GM18520 (cell line): ENCODE data around the gene LRRN4.

Source experiments
- ATAC-seq: cut with Tn5 transposase; IDR thresholded peaks from one replicate; pipeline ENCODE4 v1.9.1; 2021; ENCODE audit not compliant: unreplicated experiment

LRRN4 gene

DNA sequence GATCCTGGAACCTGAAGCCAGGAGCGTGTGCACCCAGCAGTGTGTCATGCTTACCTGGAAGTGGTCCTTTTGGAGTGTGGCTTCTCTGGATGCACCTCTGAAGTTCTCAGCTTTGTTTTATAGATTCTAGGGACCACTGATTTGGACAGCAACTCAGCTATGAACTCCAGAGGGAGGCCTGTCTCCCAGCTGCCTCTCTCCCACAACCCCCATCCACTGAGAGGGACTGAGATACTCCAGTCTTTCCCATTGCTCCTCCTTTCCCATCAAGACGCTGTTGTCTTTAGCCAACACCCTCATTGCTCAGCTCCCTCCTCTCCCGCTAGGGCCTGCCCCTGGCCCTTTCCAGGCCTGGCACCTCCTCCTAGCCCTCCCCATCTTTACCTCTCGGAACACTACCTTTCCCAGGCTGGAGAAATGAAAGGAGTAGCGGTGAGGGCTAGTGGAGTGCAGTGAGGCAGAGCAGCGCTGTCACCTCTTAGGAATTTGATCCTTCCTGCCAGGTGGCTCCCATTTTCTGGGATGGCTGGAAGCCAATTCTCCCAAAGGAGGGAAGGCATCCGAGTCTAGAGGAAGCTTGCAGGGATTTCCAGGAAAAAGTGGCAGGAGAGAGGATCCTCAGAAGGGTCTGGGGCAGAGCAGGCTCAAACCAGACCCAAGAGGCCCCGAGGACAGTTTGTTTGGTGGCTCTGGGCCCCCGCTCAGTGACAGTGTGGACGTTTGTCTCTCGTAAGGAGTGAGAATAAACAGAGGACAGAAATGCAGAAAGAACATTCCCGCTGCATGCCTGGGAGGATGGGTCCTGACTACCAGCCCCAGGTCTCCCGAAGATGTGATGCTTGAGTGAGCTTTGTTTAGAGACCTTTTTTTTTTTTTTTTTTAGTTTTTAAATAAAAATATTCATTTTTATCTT, at the start of gene LRRN4:
TSS of gene LRRN4 (minus strand) at position 285 of the 913 bp plus-strand sequence. CDS start 1,261 bp downstream, outside the sequence.
- ATAC-seq: no peak

DNA sequence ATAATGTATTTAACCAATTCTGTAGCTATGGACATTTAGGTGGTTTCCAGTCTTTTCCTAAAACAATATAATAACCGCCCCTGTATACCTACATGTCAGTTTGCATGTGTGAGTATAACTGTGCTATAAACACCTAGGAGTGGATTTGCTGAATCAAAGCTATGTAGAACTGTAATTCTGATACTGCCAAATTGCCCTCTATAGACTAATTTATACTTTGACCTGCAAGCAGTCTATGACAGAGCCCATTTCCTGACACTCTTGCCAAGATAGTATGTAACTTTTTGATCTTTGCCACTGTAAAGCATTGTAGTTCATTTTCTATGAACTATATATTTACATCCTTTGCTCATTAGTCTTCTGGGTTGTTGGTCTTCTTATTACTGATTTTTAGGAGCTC, 49.4 kb upstream of the LRRN4 start:
- ATAC-seq: no peak

DNA sequence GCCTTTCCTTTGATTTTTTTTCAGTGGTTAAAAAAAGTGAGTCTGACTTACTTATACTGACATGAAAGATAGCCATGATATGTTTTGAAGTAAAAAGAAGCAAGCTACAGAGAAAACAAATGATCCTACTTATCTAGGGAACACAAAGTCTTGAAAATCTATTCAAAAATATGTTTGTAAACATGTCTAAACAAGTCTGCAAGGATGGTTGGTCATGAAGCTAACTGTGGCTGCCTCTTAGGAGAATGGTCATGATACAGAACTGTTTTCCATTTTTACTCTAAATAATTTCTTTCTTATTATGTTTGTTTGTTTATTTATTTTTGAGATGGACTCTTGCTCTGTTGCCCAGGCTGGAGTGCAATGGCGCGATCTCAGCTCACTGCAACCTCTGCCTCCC, 47.5 kb upstream of the LRRN4 start:
- ATAC-seq: no peak

DNA sequence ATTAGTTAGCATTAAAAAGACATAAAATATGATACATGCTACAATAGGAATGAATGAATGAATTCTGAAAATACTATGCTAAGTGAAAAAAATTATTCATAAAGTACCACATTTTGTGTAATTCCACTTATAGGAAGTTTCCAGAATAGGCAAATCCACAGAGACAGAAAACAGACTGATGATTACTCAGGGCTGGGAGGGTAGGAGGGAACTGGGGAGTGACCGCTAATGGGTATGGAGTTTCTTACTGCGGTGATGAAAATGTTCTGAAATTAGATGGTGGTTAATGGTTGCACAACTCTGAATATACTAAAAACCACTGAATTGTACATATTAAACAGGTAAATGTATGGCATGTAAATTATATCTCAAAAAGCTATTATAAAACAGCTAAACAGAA, 46.4 kb upstream of the LRRN4 start:
- ATAC-seq: no peak

DNA sequence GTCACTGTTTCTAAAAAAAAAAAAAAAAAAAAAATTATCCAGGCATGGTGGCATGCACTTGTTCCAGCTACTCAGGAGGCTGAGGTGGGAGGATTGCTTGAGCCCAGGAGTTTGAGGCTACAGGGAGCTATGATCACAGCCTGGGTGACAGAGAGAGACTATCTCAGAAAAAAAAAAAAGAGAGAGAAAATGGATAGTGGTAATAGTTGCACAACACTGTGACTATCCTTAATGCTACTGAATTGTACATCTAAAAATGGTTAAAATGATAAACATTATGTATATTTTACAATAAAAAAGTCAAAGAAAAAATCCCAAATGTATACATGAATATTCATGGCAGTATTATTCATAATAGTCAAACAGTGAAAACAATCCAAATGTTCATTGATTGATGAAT, 46.0 kb upstream of the LRRN4 start:
- no peak for ATAC-seq

DNA sequence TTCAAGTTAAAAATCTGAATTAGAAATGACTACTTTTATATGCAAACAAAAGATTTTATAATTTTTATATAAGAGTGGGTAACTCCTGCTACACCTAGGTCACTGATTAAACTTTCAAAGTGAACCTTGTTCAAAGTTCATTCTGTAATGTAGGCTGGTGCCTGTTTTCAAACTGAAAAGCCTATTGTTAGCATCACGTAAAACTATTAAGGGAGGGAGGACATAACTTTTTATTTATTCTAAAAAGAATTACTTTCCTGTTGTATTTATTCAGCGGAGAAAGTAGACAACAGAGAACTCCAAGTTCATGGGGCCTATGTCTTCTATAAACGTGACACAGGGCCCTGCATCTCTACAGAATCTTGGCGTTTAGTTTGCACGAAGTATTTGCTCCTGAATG, 41.5 kb upstream of the LRRN4 start:
- ATAC-seq: no peak

DNA sequence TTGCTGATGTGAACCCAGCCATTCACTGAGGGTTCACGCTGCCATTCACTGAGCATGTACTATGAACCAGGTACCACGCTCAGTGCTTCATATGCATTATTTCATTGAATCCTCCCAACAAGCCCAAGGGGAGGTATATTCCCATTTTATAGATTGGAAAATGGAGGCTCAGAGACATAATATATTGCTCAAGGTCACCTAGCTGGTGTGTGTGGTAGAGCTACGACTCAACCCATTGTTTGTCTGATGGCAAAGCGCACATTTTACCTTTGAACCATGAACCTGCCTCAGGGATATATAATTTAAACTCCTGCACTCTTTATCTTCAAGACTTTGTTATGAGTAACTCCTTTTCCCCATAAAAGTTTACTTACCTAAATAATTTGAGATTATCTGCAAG, 40.7 kb upstream of the LRRN4 start:
- ATAC-seq: no peak

DNA sequence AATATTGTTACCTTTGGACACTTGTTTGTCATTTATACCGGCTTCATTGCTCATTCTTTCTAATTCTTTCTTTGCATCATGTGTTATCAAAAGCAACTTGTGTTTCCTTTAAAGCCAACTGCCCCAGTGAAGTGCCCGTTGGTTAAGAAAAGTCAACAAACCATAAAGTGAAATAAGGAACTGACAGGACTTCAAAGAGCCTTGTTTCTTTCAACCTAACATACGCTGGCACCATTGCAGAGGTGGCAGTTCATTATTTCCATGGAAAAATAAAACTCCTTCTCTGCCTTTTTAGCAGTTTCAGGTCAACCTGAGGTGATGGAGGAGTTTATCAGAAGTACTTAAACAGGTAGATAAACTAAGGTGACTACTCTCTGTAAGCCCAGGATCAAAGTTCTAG, 40.2 kb upstream of the LRRN4 start:
- ATAC-seq: no peak

DNA sequence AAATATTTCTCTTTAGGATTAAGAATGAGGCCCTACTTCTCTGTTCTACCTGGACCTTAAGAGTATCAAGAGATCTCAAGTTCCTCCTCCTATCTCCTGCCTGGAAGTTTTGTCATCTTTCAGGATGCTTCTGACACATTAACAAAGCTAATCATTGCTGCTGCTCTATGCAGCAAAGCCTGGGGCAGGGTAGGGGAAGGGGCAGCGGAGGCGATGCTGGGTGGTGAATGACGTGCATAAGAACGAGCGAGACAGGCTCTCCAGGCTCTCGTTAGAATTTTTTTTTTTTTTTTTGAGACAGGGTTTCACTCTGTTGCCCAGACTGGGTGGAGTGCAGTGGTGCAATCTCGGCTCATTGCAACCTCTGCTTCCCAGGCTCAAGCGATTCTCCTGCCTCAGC, 37.8 kb upstream of the LRRN4 start:
- no peak for ATAC-seq

DNA sequence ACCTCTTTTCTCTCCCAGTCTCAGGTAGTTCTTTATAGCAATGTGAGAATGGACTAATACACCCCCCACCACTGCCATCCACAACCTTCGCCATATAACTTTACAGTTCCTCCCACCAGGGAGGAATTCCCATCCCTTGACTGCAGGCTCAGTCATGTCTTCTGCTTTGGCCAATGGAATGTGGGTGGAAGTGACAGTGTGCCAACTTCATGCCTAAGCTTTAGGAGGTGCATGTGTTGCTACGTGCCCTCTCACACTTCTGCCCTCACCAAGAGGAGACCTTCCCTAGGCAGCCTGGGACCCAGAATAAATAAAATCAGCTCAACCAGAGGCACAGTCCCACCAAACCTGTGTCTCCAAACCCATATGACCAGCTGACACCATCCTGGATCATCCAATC, 33.0 kb upstream of the LRRN4 start:
- no peak for ATAC-seq

DNA sequence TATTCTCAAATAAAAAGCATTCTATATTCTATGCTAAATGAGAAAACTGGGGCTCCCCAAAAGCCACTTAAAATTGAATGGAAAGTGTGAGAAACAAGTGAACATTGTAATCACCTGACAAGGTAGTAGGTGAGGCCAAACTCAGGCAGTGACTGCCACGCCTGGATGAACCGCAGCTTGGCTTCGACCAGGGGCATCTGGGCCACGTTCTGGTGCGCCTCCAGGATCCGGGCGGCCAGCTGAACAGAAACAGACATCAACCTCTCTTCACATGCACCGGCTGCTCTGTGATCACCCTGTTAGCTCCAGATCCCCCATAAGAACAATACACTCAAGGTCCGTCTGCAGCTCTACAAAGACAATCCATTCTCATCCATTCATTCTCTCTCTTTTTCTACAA, 30.1 kb upstream of the LRRN4 start:
- ATAC-seq: no peak

DNA sequence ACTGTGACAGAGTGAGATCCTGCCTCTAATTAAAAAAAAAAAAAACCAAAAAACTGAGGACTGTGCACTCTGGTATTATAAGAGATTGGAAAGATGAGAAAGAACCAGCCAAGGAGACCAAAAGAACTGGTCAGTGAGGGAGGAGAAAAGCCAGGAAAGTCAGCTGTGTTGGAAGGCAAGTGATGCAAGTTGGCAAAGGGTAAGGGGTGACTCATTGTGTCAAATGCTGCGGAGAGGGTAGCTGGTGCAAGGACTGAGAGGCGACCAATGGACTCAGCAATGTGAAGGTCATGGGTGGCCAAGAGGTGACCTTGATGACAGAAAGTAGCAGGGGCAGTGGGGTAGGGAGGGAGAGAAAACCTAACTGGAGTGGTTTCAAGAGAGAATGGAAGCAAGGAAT, 27.4 kb upstream of the LRRN4 start:
- no peak for ATAC-seq

DNA sequence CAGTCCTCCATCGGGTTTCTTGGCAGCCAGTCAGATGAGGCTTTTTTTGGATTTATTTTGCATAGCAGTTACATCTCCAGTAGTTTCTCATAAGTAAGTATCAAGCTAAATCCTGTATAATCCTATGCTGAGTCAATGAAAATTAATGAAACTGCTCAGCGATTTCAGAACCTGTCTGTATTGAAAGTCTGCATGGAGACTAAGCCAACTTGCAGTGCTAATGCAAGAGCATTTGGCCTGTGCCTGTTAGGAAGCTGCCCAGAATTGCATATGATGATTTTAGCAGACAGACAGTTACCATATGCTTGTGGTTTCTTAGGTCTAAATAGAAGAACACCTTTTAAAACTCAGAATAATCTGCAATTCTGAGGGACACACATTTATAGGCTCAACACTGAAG, 25.2 kb upstream of the LRRN4 start:
- ATAC-seq: no peak

DNA sequence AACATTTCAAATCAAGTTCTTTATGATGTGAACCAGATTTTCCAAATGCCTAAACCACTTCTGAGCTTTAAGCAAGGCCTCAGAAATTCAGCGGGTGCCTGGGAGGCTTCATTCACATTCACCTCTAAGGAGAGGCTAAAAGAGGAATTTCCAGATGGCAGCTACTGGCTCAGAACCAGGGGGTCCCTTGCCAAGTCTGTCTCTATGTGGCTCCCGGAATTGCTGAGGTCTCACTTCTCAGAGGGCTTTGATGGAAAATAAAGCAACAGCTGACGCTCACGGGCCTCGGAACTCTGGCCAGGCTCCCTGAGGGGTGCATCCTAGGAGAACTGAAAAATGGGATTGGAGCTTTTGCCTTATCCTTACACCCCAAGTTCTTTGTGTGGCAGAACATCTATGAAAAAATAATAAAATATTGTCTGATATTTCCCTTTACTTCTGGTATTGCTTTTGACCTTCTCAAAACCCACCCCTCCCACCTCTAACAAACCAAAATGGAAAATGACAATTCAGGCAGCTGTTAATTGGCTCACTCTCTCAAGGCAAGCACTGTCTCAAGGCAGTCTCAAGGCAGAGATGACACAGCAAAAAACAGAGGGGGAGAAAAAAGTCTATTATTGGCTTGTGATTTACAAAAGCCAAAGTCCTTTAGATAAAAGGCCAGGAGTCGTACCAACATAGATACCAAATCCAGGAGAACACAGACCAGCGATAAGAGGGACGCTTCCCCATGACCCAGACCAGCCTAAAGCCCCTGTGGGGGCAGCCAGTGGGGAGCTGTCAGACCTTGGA, 21.8 kb upstream of the LRRN4 start:
- no peak for ATAC-seq

DNA sequence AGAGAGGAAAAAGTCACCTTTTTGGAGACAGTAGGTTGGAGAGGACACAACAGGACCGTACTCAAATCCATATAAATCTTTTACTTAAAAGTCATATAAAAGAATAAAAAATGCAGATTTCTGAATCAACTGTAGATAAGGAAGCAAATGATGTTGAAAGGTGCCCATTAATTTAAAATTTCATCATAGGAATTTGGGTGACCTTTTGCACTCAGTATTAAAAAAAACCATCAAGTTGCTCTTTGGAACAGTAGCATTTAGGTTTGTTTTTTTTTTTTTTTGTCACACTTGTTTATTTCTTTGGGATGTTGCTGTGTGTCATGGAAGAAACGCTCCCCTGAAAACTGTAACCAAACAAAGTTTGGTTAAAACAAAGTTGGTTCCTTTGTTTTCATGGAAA, 20.9 kb upstream of the LRRN4 start:
- ATAC-seq: no peak

DNA sequence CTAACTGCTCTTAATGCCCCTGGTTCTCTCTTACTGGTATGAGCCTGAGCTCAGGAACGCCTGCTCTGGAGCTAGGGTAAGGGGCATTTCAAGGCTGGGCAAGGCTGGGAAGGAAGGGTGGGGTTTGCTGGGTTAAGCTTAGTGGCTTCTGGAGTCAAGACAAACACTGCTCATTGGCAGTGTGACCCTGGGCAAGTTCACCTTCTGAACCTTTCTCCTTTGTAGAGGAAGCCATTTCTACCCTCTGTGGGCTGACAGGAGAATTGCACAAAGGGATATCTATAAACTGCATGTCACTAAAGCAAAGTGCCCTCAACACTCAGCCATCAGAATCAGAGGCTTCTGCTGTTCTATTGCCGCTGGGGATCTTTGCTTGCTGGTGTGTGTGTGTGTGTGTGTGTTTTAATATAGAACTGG, 20.3 kb upstream of the LRRN4 start:
- ATAC-seq: no peak

DNA sequence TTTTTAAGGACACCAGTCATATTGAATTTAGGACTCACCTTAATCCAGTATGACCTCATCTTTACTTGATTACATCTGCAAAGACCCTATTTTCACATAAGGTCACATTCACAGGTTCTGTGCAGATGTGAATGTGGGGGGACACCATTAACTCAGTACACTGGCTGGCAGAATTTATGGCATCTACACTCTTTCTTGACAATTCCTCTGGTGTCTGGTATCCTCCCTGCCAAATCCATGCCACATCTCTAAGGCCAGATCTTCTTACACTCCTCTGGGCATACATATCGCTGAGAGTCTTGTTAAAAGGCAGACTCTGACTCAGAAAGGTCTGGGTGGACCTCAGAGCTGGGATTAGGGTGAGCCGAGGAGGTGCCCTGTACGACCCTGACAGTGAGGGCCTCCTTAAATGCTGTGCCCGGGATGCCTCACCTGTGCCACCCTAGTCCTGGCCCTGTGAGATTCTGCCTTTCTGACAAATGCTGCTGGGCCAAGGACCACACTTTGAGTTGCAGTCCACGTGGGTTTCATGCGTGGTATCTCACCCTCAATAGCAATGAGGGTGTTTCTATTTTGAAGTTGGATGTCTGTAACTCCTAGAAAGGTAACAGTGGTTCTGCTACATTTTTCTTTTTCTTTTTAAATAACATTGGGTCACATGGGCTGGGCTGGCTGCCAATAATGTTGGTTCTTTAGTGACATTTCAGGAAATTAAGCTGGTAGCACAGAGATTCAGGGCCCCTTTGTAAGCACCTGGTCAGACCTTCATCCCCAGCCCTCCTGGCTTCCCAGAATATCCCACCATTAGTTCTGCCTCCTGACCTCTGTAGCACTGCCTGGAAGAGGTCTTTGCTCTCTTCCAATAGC, 17.2 kb upstream of the LRRN4 start:
- no peak for ATAC-seq

DNA sequence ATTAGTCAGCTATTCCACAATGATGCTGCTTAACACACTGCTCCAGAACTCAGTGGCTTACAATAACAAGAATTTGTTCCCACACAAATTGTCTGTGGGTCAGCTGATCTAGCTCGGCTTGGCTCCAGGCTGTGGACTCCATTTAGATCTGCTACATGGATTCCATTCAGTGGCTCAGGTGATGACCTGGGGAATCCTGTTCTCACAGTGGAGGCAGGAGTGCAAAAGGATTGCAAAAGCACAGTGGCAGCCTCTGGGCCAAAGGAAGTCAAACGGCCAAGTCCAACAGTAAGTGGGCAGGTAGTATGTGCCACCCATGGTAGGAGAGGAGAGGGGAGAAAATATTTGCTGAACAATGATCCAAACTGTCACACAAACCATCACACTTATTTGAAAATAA, 15.8 kb upstream of the LRRN4 start:
- no peak for ATAC-seq

DNA sequence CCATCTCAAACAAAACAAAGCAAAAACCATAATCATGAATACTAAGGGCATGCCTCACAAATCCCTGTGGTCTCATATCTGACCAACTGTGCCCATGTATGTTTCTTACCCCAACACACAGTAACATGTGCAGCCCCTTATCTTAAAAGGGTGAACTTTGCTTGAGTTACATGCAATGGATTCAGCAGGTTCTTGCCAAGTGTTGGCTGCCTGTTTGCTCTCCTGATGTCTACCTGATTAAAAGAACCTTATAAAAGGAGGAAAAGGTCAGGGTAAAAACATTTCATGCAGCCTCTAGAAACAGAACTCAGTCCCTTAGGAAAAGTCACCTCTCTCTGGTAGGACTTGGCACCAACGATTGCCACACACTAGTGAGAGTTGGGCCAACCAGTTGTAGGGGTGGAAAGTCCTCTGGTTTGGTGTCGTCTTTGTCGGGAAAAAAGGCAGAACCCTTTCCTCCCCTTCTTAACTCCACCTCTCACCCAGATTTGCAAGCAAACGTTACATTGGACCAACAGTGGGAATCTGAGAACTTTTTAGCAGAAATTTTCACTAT, 14.0 kb upstream of the LRRN4 start:
- ATAC-seq: no peak

DNA sequence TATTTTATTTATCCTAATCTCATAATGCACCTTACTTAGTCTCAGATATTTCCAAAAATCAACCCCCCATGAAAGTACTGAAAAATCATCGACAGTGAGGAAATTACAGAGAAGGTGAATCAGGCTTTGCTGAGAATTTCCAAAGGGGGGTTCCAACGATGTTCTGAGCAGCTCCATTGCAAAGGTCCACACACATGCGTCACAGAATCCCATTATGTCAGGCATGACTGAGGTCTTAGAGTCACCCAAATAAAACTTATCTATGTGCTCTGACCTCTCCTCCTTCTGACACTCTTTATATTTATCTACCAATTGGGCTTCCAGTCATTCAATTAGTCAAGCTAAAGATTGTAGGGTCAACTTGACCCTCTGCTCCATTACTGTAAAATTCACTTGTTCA, 12.7 kb upstream of the LRRN4 start:
- ATAC-seq: no peak

DNA sequence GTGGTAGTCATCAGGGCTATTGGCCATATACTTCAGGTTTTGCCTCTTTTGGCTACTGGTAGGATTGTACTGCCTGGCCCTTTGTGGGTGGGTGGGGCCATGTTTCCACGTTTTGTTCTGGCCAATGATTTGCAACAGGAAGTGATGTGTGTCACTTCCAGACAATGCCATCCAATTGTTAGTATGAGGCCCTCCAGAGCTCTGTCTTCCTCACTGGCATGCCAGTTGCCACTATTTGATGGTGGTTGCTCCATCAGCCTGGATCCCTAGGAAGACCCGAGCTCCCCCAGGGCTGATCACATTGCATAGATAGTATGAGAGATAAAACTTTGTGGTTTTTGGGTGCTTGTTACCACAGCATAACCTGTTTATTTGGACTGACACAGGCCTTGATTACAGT, 7.7 kb upstream of the LRRN4 start:
- no peak for ATAC-seq
